H1 (cell line): ENCODE data around the gene ADCK1.
"Not testable (repeated sequence)": the region's sequence is repeated elsewhere in the genome, so short reads cannot be mapped to it uniquely, and the experiment has no call there.

Experiments used
- CTCF ChIP-seq, 3 experiments: IDR thresholded peaks; 1 replicate in 2 of 3; 2 replicates in 1 of 3; pipeline versions ENCODE4 v1.5.1 to v1.6.1; 2011; ENCODE audit warnings: low read length in 3 of 3, mild to moderate bottlenecking in 3 of 3, inconsistent platforms in 2 of 3, low read depth in 1 of 3, moderate library complexity in 1 of 3; ENCODE audit not compliant: insufficient read depth in 1 of 3; ENCODE audit errors: control extremely low read depth in 1 of 3
- TF ChIP-seq, protein P1 (sequence below): IDR thresholded peaks from 2 replicates; pipeline ENCODE4 v1.6.1; 2012; ENCODE audit warnings: low read length, inconsistent platforms

DNA sequence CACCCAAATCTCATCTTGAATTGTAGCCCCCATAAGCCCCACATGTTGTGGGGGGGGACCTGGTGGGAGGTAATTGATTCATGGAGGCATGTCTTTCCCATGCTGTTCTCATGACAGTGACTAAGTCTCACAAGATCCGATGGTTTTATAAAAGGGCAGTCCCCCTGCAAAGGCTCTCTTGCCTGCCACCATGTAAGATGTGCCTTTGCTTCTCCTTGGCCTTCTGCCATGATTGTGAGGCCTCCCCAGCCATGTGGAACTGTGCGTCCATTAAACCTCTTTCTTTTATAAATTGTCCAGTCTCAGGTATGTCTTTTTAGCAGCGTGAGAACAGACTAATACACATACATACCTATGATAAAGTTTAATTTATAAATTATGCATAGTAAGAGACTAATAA lies 89.0 kb downstream of the ADCK1 start:
- TF ChIP-seq CTCF (IDR thresholded peaks at IDR 0.05; ENCODE audit: control extremely low read depth in 1 of 3, insufficient read depth in 1 of 3, low read depth in 1 of 3, low read length in 3 of 3): not testable (repeated sequence)
- TF ChIP-seq, protein P1, sequence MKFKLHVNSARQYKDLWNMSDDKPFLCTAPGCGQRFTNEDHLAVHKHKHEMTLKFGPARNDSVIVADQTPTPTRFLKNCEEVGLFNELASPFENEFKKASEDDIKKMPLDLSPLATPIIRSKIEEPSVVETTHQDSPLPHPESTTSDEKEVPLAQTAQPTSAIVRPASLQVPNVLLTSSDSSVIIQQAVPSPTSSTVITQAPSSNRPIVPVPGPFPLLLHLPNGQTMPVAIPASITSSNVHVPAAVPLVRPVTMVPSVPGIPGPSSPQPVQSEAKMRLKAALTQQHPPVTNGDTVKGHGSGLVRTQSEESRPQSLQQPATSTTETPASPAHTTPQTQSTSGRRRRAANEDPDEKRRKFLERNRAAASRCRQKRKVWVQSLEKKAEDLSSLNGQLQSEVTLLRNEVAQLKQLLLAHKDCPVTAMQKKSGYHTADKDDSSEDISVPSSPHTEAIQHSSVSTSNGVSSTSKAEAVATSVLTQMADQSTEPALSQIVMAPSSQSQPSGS: not testable (repeated sequence)
